OCI-M1 (cell line): ENCODE measurements around the gene GAGE13.
"Not testable (repeated sequence)": the region's sequence is repeated elsewhere in the genome, so short reads cannot be mapped to it uniquely, and the experiment has no call there.

Experiments
- DNase-seq: peaks from one replicate; lab custom pipeline; 2025; lab: John Stamatoyannopoulos, UW

Gene GAGE13

GRCh38 chrX:49331282-49331681 lies at the start of gene GAGE13:
Gene GAGE13, plus strand, starts transcription at chrX:49331582. Its CDS starts 1,156 bp downstream, at chrX:49332738.
- not testable (repeated sequence) for DNase-seq

- DNase-seq, result peak; percentile 60
Measured at GRCh38 chrX:49282647-49283011, 48.8 kb upstream of the GAGE13 start.

- no peak for DNase-seq
Measured at GRCh38 chrX:49284212-49284611, 47.2 kb upstream of the GAGE13 start.

GRCh38 chrX:49286136-49286535 lies 45.2 kb upstream of the GAGE13 start:
- DNase-seq, result no peak

GRCh38 chrX:49286581-49286980 lies 44.8 kb upstream of the GAGE13 start:
- no peak for DNase-seq

- peak; percentile 3 for DNase-seq
Measured at GRCh38 chrX:49287665-49288064, 43.7 kb upstream of the GAGE13 start.

GRCh38 chrX:49290215-49290614 lies 41.2 kb upstream of the GAGE13 start:
- no peak for DNase-seq

- peak; percentile 82 for DNase-seq
Measured at GRCh38 chrX:49291615-49292337, 39.6 kb upstream of the GAGE13 start.

- no peak for DNase-seq
Measured at GRCh38 chrX:49292400-49293362, 38.7 kb upstream of the GAGE13 start.

- DNase-seq, result not testable (repeated sequence)
Measured at GRCh38 chrX:49299293-49299692, 32.1 kb upstream of the GAGE13 start.

- no peak for DNase-seq
Measured at GRCh38 chrX:49300703-49301102, 30.7 kb upstream of the GAGE13 start.

- no peak for DNase-seq
Measured at GRCh38 chrX:49303346-49303745, 28.0 kb upstream of the GAGE13 start, which contains the start of gene GAGE10. Gene GAGE10, plus strand, starts transcription at chrX:49303646. Its CDS starts 1,214 bp downstream, at chrX:49304860.

- DNase-seq, result peak; percentile 60
Measured at GRCh38 chrX:49307775-49308174, 23.6 kb upstream of the GAGE13 start.

GRCh38 chrX:49308604-49309269 lies 22.6 kb upstream of the GAGE13 start:
- peak; percentile 78 for DNase-seq

GRCh38 chrX:49309401-49309981 lies 21.9 kb upstream of the GAGE13 start:
- peak; percentile 69 for DNase-seq

GRCh38 chrX:49310371-49310770 lies 21.0 kb upstream of the GAGE13 start:
- no peak for DNase-seq

GRCh38 chrX:49312176-49312575 lies 19.2 kb upstream of the GAGE13 start:
- no peak for DNase-seq

- peak; percentile 63 for DNase-seq
Measured at GRCh38 chrX:49316085-49316484, 15.3 kb upstream of the GAGE13 start.

GRCh38 chrX:49321737-49322136 lies 9.6 kb upstream of the GAGE13 start, which contains the start of gene GAGE12J:
Gene GAGE12J, plus strand, starts transcription at chrX:49322037. Its CDS starts 1,157 bp downstream, at chrX:49323194.
- DNase-seq, result not testable (repeated sequence)

GRCh38 chrX:49322266-49322665 lies 9.1 kb upstream of the GAGE13 start:
- not testable (repeated sequence) for DNase-seq

- DNase-seq, result not testable (repeated sequence)
Measured at GRCh38 chrX:49323735-49324134, 7.6 kb upstream of the GAGE13 start.

GRCh38 chrX:49330421-49330820 lies 961 bp upstream of the GAGE13 start:
- DNase-seq, result not testable (repeated sequence)
